Medulla oblongata (tissue), 1 donor: Measurements from ENCODE around the gene CITED1.
"Not testable (repeated sequence)": the region's sequence is repeated elsewhere in the genome, so short reads cannot be mapped to it uniquely, and the experiment has no call there.

ENCODE experiments used
- DNase-seq: peaks from one replicate; pipeline ENCODE4 v3.0.0-alpha.2; 2015; ENCODE audit errors: extremely low spot score

The CITED1 gene

GRCh38 chrX:72305286-72306084, at the start of gene CITED1:
Gene CITED1, minus strand, starts transcription at chrX:72305914. Its CDS starts 3,045 bp downstream, at chrX:72302869.
- no peak for DNase-seq

GRCh38 chrX:72352786-72353185, 47.1 kb upstream of the CITED1 start:
- DNase-seq = no peak

- peak; percentile 2 for DNase-seq
These were observed 46.1 kb upstream of the CITED1 start for GRCh38 chrX:72351606-72352334.

- DNase-seq = no peak
These were observed 43.5 kb upstream of the CITED1 start for GRCh38 chrX:72349190-72349589.

GRCh38 chrX:72348247-72348979, 42.7 kb upstream of the CITED1 start:
- no peak for DNase-seq

- no peak for DNase-seq
These were observed 41.7 kb upstream of the CITED1 start for GRCh38 chrX:72347366-72347765.

- DNase-seq = no peak
These were observed 40.7 kb upstream of the CITED1 start for GRCh38 chrX:72346302-72346949.

GRCh38 chrX:72340626-72341025, 34.9 kb upstream of the CITED1 start:
- no peak for DNase-seq

- no peak for DNase-seq
These were observed 34.3 kb upstream of the CITED1 start for GRCh38 chrX:72340041-72340440.

GRCh38 chrX:72330131-72330530, 24.4 kb upstream of the CITED1 start:
- no peak for DNase-seq

- DNase-seq = no peak
These were observed 21.0 kb upstream of the CITED1 start for GRCh38 chrX:72326605-72327300.

- not testable (repeated sequence) for DNase-seq
These were observed 13.9 kb upstream of the CITED1 start for GRCh38 chrX:72319651-72320050.

GRCh38 chrX:72317139-72317538, 11.4 kb upstream of the CITED1 start:
- no peak for DNase-seq

- DNase-seq = no peak
These were observed 10.8 kb upstream of the CITED1 start for GRCh38 chrX:72316408-72317110.

- no peak for DNase-seq
These were observed 9.2 kb upstream of the CITED1 start for GRCh38 chrX:72314881-72315280.

- DNase-seq = no peak
These were observed 8.3 kb upstream of the CITED1 start for GRCh38 chrX:72313707-72314641.

- DNase-seq = no peak
These were observed 6.7 kb upstream of the CITED1 start for GRCh38 chrX:72312311-72312940.

- no peak for DNase-seq
These were observed 3.8 kb upstream of the CITED1 start for GRCh38 chrX:72309297-72310071.
